GM18505 (cell line): ENCODE measurements around the gene STRN4.

ENCODE experiments used
- ATAC-seq: cut with Tn5 transposase; IDR thresholded peaks from one replicate; pipeline ENCODE4 v1.9.1; 2021; ENCODE audit not compliant: unreplicated experiment
- POLR2A ChIP-seq: IDR thresholded peaks from 4 replicates; pipeline ENCODE4 v1.6.1; 2011; ENCODE audit warnings: borderline replicate concordance; ENCODE audit not compliant: insufficient read depth, insufficient read length; ENCODE audit errors: extremely low read depth

Gene STRN4

DNA sequence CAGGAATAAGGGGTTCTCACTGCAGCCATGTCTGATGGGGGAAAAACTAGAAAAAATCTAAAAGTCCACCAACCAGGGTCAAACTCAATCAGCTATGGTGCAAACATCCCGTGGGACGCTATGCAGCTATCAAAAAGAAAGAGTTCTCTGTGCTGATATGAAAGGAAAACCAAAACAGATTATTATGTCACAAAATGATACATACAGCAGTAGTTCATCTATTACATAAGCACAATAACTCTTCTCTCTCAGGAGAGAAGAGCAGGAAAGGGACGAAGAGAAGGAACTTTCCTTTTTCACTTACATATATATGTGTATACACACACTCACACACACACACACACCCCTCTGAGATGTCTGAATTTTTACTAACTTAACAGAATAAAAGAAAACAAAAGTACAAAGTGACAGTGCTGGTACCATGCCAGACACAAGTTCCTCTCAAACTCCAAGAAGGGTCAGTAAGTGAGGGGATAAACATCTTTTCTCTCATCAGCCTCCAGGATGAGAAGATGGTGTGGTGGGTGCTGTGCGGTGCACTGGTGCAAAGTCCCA is 3.2 kb downstream of the STRN4 start:
- TF ChIP-seq POLR2A: no peak

DNA sequence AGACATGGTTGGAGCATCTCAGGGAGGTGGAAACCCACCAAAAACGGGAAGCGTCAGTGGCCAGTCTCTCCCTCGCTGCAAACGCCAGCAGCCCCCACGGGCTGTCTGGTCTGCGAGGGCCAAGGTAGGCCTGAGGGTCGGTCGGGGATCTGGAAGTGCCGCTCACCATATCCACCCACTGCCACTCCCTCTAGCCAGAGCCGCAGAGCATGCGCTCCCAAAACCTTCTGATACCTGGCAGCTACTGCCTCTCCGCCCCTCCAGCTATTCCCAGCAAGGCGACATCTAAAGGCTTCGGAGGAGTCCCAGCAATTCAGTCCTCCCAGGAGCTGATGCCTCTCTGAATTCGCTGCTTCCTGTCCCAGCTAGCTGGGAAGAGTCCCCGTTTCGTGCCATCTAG is 4.8 kb downstream of the STRN4 start:
- no peak for ATAC-seq
- no peak for TF ChIP-seq POLR2A

More for the DNA sequence above, 3.2 kb downstream of the STRN4 start:
- no peak for ATAC-seq

DNA sequence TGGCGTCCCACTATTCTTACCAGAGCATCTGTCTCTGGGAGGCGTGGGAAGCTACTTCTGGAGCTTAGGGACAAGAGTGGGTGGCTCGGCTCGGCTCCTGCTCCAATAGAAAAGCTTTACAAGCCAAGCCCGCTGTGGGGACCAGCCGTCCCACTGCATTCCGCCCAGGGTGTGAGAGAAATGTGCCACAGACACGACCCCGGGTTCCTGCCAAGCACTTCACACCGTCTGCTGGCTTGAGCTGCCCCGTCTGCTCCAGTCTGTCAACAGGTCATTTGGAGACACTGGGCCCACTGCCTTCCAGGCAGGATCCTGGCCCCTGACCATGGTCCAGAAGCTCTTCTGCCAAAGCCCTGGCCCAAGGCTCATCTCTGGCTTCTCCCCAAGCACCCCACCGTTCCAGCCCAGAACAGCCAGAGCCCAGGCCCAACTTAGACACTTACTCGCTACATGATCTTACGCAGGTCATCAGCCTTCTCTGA is 6.9 kb downstream of the STRN4 start:
- no peak for ATAC-seq
- TF ChIP-seq POLR2A: no peak

DNA sequence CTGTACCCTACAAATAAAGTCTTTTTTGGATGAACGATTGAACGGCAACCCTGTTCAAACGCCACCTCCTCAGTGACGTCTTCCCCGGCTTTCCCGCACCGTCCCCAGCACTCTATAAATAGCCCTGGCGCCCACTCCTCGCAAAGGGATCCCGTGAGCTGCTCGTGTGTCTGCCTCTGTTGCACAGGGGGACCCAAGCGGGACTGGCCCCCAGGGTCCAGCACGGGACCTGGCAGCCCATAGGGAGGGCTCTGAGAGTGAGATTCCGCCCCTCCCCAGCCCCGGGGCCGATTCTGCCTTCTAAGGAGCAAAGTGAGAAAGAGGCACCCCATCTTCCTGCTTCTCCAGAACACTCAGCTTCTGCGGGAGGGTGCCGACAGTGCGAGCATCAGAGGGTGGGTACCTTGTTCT is 8.5 kb downstream of the STRN4 start:
- TF ChIP-seq POLR2A: no peak
- no peak for ATAC-seq

- no peak for TF ChIP-seq POLR2A
- ATAC-seq: no peak
Measured at GRCh38 chr19:46737298-46737654, 9.0 kb downstream of the STRN4 start.

- no peak for TF ChIP-seq POLR2A
- no peak for ATAC-seq
Measured at GRCh38 chr19:46736531-46737297, 9.5 kb downstream of the STRN4 start.

GRCh38 chr19:46733690-46734292 is 12.5 kb downstream of the STRN4 start:
- TF ChIP-seq POLR2A: no peak
- ATAC-seq: no peak

DNA sequence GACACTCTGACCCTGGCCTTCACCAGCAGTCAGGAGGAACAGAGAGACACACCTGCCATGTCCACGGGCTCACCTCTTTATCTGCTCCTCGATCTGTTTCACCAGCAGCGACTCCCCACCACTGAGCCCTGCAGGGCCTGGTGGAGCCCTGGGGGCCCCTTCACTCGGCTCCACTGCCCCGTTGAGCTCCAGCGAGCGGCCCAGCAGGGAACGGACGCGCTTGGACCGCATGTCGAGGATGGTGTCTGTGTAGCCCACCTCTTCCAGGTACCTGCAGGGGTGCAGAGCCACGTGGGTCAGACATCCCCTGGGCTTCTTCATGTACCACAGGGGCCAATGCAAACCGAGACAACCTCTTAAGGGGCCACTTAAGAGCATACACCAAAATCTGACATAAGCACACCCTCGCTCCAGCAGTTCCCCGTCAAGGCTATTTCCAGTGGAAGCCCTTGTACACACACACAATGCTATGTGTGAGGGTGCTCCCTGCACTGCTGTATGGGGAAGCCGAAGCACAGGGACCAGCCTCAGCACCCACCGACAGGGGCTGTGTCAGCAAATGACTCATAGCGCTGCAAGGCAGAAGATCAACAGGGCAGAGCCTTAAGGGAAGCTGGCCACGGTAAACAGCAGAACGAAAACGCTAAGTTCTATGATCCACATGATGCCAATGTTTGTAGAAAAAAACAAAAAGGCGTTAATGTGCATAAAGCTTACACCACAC is 13.1 kb downstream of the STRN4 start:
- ATAC-seq: no peak
- TF ChIP-seq POLR2A: no peak

DNA sequence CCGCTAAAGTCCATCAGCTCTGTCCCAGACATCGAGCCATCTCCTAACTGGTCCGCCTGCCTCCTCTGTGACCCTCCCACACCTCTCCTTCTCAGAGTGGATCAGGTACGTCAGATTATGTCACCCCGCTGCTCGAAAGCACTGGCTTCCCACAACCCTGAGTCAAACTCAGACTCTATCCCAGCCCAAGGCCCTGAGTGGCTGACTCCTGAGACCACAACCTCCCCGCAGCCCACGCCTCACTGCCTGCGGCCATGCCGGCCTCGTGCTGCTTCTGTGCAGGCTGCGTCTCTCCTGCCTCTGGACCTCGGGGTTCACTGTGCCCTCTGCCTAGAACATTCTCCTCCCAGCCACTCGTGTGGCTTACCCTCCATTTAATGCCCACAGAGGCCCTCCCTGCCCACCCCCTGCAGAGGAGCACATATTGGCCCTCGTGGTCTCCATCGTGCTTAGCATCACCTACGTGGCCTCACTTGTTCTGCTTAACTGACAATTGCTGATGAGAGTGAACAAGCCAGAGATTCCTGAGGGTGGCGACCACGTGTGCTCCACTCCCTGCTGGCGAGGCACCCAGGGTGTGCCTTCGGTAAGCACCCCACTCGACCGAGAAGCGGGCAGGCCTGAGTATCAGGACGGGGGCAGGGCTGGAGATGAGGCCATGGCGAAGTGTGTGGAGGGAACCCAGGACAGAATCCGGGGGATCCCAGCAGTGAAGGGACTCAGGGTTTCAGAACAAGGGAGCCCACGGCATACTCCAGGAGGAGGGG is 13.9 kb downstream of the STRN4 start:
- ATAC-seq: no peak
- no peak for TF ChIP-seq POLR2A

- no peak for ATAC-seq
- no peak for TF ChIP-seq POLR2A
Measured at GRCh38 chr19:46731584-46731983, 14.7 kb downstream of the STRN4 start.

- no peak for TF ChIP-seq POLR2A
- no peak for ATAC-seq
Measured at GRCh38 chr19:46731007-46731501, 15.2 kb downstream of the STRN4 start.

DNA sequence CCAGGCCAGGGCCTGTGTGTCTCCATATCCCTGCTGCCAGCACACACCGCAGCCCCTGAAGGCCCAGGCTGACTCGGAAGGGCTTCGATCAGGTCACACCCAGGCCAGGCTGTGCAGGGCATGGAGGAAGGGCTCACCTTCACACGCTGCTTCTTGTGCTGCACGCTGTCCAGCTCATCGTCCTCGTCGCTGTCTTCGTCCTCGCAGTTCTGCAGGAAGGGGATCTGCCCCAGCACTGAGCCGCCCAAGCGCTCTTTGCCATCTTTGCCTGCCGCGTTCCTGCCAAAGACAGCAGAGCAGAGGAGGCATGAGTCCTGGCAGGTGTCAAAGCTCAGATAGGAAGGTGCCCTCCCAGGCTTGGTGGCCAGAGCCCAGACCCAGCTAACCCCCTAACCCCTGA is 15.7 kb downstream of the STRN4 start:
- no peak for ATAC-seq
- TF ChIP-seq POLR2A: no peak

DNA sequence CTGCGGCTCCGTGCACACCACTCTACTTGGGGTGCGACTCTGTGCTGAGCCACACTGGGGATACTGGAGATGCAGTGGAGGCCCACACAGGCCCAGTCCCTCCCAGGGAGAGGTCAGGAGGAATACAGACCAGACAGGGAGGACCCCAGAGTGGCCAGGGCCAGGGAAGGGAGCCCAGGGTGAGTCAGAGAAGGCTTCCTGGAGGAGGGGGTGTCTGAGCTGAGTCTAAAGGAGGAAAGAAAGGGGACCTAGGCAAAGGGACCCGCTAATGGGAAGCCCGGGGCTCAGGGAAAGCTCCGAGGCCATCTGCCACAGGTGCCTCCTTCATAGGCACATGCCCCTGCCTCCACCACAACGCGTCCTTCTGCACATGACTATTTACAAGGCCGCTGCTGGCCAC is 16.1 kb downstream of the STRN4 start:
- ATAC-seq: no peak
- no peak for TF ChIP-seq POLR2A
